Activated CD8-positive, alpha-beta memory T cell treated with anti-CD3 and anti-CD28 coated beads, Interleukin-2, amount 10 ng/mL, durations not matched to agents 7 days and 5 days (primary cell): ENCODE results near the gene CASKIN2. TPM values are rescaled to one million over a fixed set of nuclear protein-coding genes. Genes with fewer than 3 reads are reported as not detected.

Experiments
- ATAC-seq: fragments of 150-1000 bp; cut with Tn5 transposase; one replicate; pipeline ENCODE4 v1.10.0; 2021; ENCODE audit warnings: moderate library complexity
- CTCF ChIA-PET: fragments of 350-600 bp; sonication (Branson Sonifier 250); formaldehyde crosslinking; loops from one replicate; lab custom pipeline; 2021; ENCODE audit warnings: antibody characterized with exemption; lab: Charles Lee
- DNase-seq: peaks from one replicate; pipeline ENCODE4 v3.0.0-alpha.2; 2020
- H3K27ac Mint-ChIP-seq: one replicate; pipeline ENCODE4 v1.8.0; 2021; ENCODE audit warnings: mild to moderate bottlenecking, mixed read lengths
- H3K27me3 Mint-ChIP-seq: one replicate; pipeline ENCODE4 v1.8.0; 2021; ENCODE audit warnings: mixed read lengths
- H3K36me3 Mint-ChIP-seq: one replicate; pipeline ENCODE4 v1.8.0; 2021; ENCODE audit warnings: mild to moderate bottlenecking, mixed read lengths
- H3K4me1 Mint-ChIP-seq: one replicate; pipeline ENCODE4 v1.8.0; 2021; ENCODE audit warnings: mixed read lengths
- H3K4me3 Mint-ChIP-seq: one replicate; pipeline ENCODE4 v1.8.0; 2021; ENCODE audit warnings: mild to moderate bottlenecking, moderate library complexity, mixed read lengths
- H3K9me3 Mint-ChIP-seq: one replicate; pipeline ENCODE4 v1.8.0; 2022; ENCODE audit warnings: low read depth, mixed read lengths
- total RNA-seq, 2 experiments: library from RNA; stranded (reverse); gene quantifications; one replicate each; pipeline ENCODE4 v1.2.3, GENCODE V29; 2021

Gene CASKIN2
- total RNA-seq, 2 experiments from 2014 or later = 2.3 to 4.5 TPM

GRCh38 chr17:75512926-75513640, 2.3 kb downstream of the CASKIN2 start:
- Mint-ChIP-seq H3K36me3 (peaks cover 2% of the 10 kb centered on the region), H3K9me3 (no peaks in the 10 kb centered on the region), H3K4me1 (peaks cover 7% of the 10 kb centered on the region), H3K27ac (no peak overlapping the region), H3K4me3 (no peak overlapping the region), H3K27me3 (no peaks in the 10 kb centered on the region)
- no peak for ATAC-seq
- DNase-seq = no peak
- CTCF ChIA-PET = interaction anchor here (0.8 to 1.7 kb wide), 5 partner anchors 10 to 86 kb away, joined by 3 to 5 read pairs (median 3); no protein-coding TSS in a partner anchor

GRCh38 chr17:75511610-75512575, 3.4 kb downstream of the CASKIN2 start:
- H3K27me3 Mint-ChIP-seq = no peaks in the 10 kb centered on the region
- ATAC-seq (no peak), DNase-seq (no peak)
- no peak overlapping the region for H3K27ac Mint-ChIP-seq
- H3K4me1 Mint-ChIP-seq = no peaks in the 10 kb centered on the region
- CTCF ChIA-PET = interaction anchor here (1.0 to 1.7 kb wide), 3 partner anchors 9 to 85 kb away, joined by 3 to 5 read pairs (median 4); no protein-coding TSS in a partner anchor
- no peaks in the 10 kb centered on the region for H3K36me3 Mint-ChIP-seq
- H3K9me3 Mint-ChIP-seq = no peaks in the 10 kb centered on the region
- no peak overlapping the region for H3K4me3 Mint-ChIP-seq

- H3K9me3 Mint-ChIP-seq = no peaks in the 10 kb centered on the region
- ATAC-seq (no peak), DNase-seq (no peak)
- H3K27ac Mint-ChIP-seq = no peak overlapping the region
- H3K36me3 Mint-ChIP-seq = no peaks in the 10 kb centered on the region
- no peaks in the 10 kb centered on the region for H3K4me1 Mint-ChIP-seq
- no peak overlapping the region for H3K4me3 Mint-ChIP-seq
- H3K27me3 Mint-ChIP-seq = no peaks in the 10 kb centered on the region
- CTCF ChIA-PET = interaction anchor here (1.5 kb wide), 1 partner anchor 24 kb away, joined by 4 read pairs; no protein-coding TSS in a partner anchor
Observed at GRCh38 chr17:75511270-75511609, 4.1 kb downstream of the CASKIN2 start.

GRCh38 chr17:75509528-75510258, 5.6 kb downstream of the CASKIN2 start:
- Mint-ChIP-seq H3K9me3 (no peaks in the 10 kb centered on the region), H3K27me3 (no peaks in the 10 kb centered on the region), H3K36me3 (no peaks in the 10 kb centered on the region), H3K4me3 (no peak overlapping the region), H3K27ac (no peak overlapping the region), H3K4me1 (no peaks in the 10 kb centered on the region)
- CTCF ChIA-PET = no interaction called here
- ATAC-seq = no peak
- DNase-seq = no peak

- no peak overlapping the region for H3K27ac Mint-ChIP-seq
- DNase-seq (no peak), ATAC-seq (no peak)
- no peak overlapping the region for H3K4me3 Mint-ChIP-seq
- H3K9me3 Mint-ChIP-seq = no peaks in the 10 kb centered on the region
- no peaks in the 10 kb centered on the region for H3K4me1 Mint-ChIP-seq
- CTCF ChIA-PET = interaction anchor here (0.9 kb wide), 1 partner anchor 124 kb away, joined by 3 read pairs; the partner anchor contains the start of gene SMIM5
- no peaks in the 10 kb centered on the region for H3K36me3 Mint-ChIP-seq
- H3K27me3 Mint-ChIP-seq = no peaks in the 10 kb centered on the region
Observed at GRCh38 chr17:75508931-75509361, 6.4 kb downstream of the CASKIN2 start.

GRCh38 chr17:75507733-75508719, 7.3 kb downstream of the CASKIN2 start:
- no peaks in the 10 kb centered on the region for H3K4me1 Mint-ChIP-seq

GRCh38 chr17:75506888-75507287, 8.4 kb downstream of the CASKIN2 start:
- no peaks in the 10 kb centered on the region for H3K36me3 Mint-ChIP-seq
- CTCF ChIA-PET = interaction anchor here (1.1 kb wide), 1 partner anchor 77 kb away, joined by 3 read pairs; no protein-coding TSS in a partner anchor
- H3K27ac Mint-ChIP-seq = no peak overlapping the region
- DNase-seq (no peak), ATAC-seq (no peak)
- H3K27me3 Mint-ChIP-seq = no peaks in the 10 kb centered on the region
- H3K9me3 Mint-ChIP-seq = no peaks in the 10 kb centered on the region
- H3K4me3 Mint-ChIP-seq = no peak overlapping the region
- no peaks in the 10 kb centered on the region for H3K4me1 Mint-ChIP-seq

More at GRCh38 chr17:75507733-75508719, 7.3 kb downstream of the CASKIN2 start:
- H3K9me3 Mint-ChIP-seq = no peaks in the 10 kb centered on the region
- no peaks in the 10 kb centered on the region for H3K27me3 Mint-ChIP-seq
- CTCF ChIA-PET = interaction anchor here (0.9 to 1.5 kb wide), 2 partner anchors 80 to 125 kb away, joined by 3 read pairs; partner anchors contain the start of gene SMIM5
- no peak for DNase-seq
- ATAC-seq = no peak
- H3K4me3 Mint-ChIP-seq = no peak overlapping the region
- no peaks in the 10 kb centered on the region for H3K36me3 Mint-ChIP-seq
- H3K27ac Mint-ChIP-seq = no peak overlapping the region

GRCh38 chr17:75506134-75506533, 9.2 kb downstream of the CASKIN2 start:
- H3K27ac Mint-ChIP-seq = no peak overlapping the region
- no peaks in the 10 kb centered on the region for H3K36me3 Mint-ChIP-seq
- no peaks in the 10 kb centered on the region for H3K4me1 Mint-ChIP-seq
- H3K27me3 Mint-ChIP-seq = no peaks in the 10 kb centered on the region
- H3K9me3 Mint-ChIP-seq = no peaks in the 10 kb centered on the region
- H3K4me3 Mint-ChIP-seq = no peak overlapping the region
- no peak for DNase-seq
- CTCF ChIA-PET = interaction anchor here (1.1 to 1.2 kb wide), 2 partner anchors 10 to 76 kb away, joined by 3 to 7 read pairs; partner anchors contain the start of gene TSEN54
- no peak for ATAC-seq

- H3K36me3 Mint-ChIP-seq = no peaks in the 10 kb centered on the region
- no peaks in the 10 kb centered on the region for H3K9me3 Mint-ChIP-seq
- no peak overlapping the region for H3K4me3 Mint-ChIP-seq
- peaks cover 2% of the 10 kb centered on the region for H3K4me1 Mint-ChIP-seq
- ATAC-seq (no peak), DNase-seq (no peak)
- H3K27me3 Mint-ChIP-seq = no peaks in the 10 kb centered on the region
- H3K27ac Mint-ChIP-seq = no peak overlapping the region
- CTCF ChIA-PET = interaction anchor here (1.2 to 2.1 kb wide), 3 partner anchors 11 to 95 kb away, joined by 4 to 7 read pairs (median 5); partner anchors contain the start of gene TSEN54
Observed at GRCh38 chr17:75505640-75506039, 9.7 kb downstream of the CASKIN2 start.

- DNase-seq = no peak
- Mint-ChIP-seq H3K4me1 (peaks cover 2% of the 10 kb centered on the region), H3K9me3 (no peaks in the 10 kb centered on the region), H3K27ac (no peak overlapping the region), H3K27me3 (no peaks in the 10 kb centered on the region), H3K36me3 (no peaks in the 10 kb centered on the region), H3K4me3 (no peak overlapping the region)
- no peak for ATAC-seq
- CTCF ChIA-PET = interaction anchor here (0.8 to 2.1 kb wide), 5 partner anchors 11 to 96 kb away, joined by 3 to 7 read pairs (median 5); partner anchors contain the start of genes TMEM94 and TSEN54
Observed at GRCh38 chr17:75505152-75505409, 10.3 kb downstream of the CASKIN2 start.

GRCh38 chr17:75504347-75505151, 10.8 kb downstream of the CASKIN2 start:
- CTCF ChIA-PET = interaction anchor here (0.8 to 2.1 kb wide), 5 partner anchors 15 to 243 kb away, joined by 3 to 5 read pairs (median 4); partner anchors contain the start of gene TMEM94
- H3K4me3 Mint-ChIP-seq = no peak overlapping the region

More at GRCh38 chr17:75504347-75505151, 10.8 kb downstream of the CASKIN2 start:
- ATAC-seq = peak; percentile 66
- H3K36me3 Mint-ChIP-seq = no peaks in the 10 kb centered on the region
- no peaks in the 10 kb centered on the region for H3K27me3 Mint-ChIP-seq
- no peak overlapping the region for H3K27ac Mint-ChIP-seq
- H3K4me1 Mint-ChIP-seq = peaks cover 2% of the 10 kb centered on the region
- DNase-seq = peak; percentile 61
- no peaks in the 10 kb centered on the region for H3K9me3 Mint-ChIP-seq
